Mesenchymal stem cell (in vitro differentiated cells and primary cell): Measurements from ENCODE around the gene MADD.

Experiments used
- DNase-seq: peaks from one replicate; pipeline ENCODE4 v3.0.0-alpha.2; 2013
- H2AFZ ChIP-seq: one replicate; pipeline ENCODE4 v1.6.1; 2013; ENCODE audit warnings: low read depth, mild to moderate bottlenecking, control low read depth, inconsistent platforms, low read length, moderate library complexity
- H2AK5ac ChIP-seq: 2 replicates; pipeline ENCODE4 v1.6.1; 2013; ENCODE audit warnings: low read length, moderate library complexity, mild to moderate bottlenecking, inconsistent platforms; ENCODE audit not compliant: severe bottlenecking
- H2BK120ac ChIP-seq: one replicate; pipeline ENCODE4 v1.6.1; 2013; ENCODE audit warnings: low read depth, mild to moderate bottlenecking, inconsistent platforms, low read length, moderate library complexity
- H2BK12ac ChIP-seq, 2 experiments: one replicate each; pipeline ENCODE4 v1.6.1; 2013; ENCODE audit warnings: inconsistent platforms in 2 of 2, low read length in 2 of 2, mild to moderate bottlenecking in 2 of 2, moderate library complexity in 2 of 2, control low read depth in 1 of 2
- H2BK15ac ChIP-seq: one replicate; pipeline ENCODE4 v1.6.1; 2013; ENCODE audit warnings: mild to moderate bottlenecking, low read depth, inconsistent platforms; ENCODE audit not compliant: poor library complexity, severe bottlenecking
- H2BK5ac ChIP-seq: 2 replicates; pipeline ENCODE4 v1.6.1; 2013; ENCODE audit warnings: low read depth, mild to moderate bottlenecking, low read length, control low read depth, inconsistent platforms; ENCODE audit not compliant: poor library complexity, severe bottlenecking
- H3K14ac ChIP-seq, 2 experiments: one replicate each; pipeline ENCODE4 v1.6.1; 2013; ENCODE audit warnings: inconsistent platforms in 2 of 2, low read length in 2 of 2, control low read depth in 1 of 2, mild to moderate bottlenecking in 1 of 2, moderate library complexity in 1 of 2
- H3K18ac ChIP-seq, 2 experiments: one replicate each; pipeline ENCODE4 v1.6.1; 2013; ENCODE audit warnings: inconsistent platforms in 2 of 2, low read length in 2 of 2, control low read depth in 1 of 2, low read depth in 1 of 2, mild to moderate bottlenecking in 1 of 2
- H3K23ac ChIP-seq, 2 experiments: one replicate each; pipeline ENCODE4 v1.6.1; 2013; ENCODE audit warnings: inconsistent platforms in 2 of 2, low read length in 2 of 2, mild to moderate bottlenecking in 2 of 2, moderate library complexity in 2 of 2, control low read depth in 1 of 2
- H3K27ac ChIP-seq: 2 replicates; pipeline ENCODE4 v1.5.1; 2013; ENCODE audit warnings: mild to moderate bottlenecking, moderate library complexity, low read length, control low read depth, inconsistent platforms; ENCODE audit not compliant: poor library complexity, severe bottlenecking
- H3K27me3 ChIP-seq, 2 experiments: 2 replicates each; pipeline versions ENCODE4 v1.6.1 to v1.7.0; 2013; ENCODE audit warnings: low read length in 2 of 2, mild to moderate bottlenecking in 2 of 2, moderate library complexity in 2 of 2, control low read depth in 1 of 2, inconsistent platforms in 1 of 2; ENCODE audit not compliant: control insufficient read depth in 1 of 2, insufficient read depth in 1 of 2
- H3K36me3 ChIP-seq, 2 experiments: 2 replicates each; pipeline versions ENCODE4 v1.6.1 to v1.7.0; 2013; ENCODE audit warnings: low read length in 2 of 2, control low read depth in 1 of 2, inconsistent platforms in 1 of 2, low read depth in 1 of 2, mild to moderate bottlenecking in 1 of 2; ENCODE audit not compliant: insufficient read depth in 2 of 2, control insufficient read depth in 1 of 2
- H3K4ac ChIP-seq, 2 experiments: one replicate each; pipeline ENCODE4 v1.6.1; 2013; ENCODE audit warnings: inconsistent platforms in 2 of 2, low read length in 2 of 2, mild to moderate bottlenecking in 2 of 2, moderate library complexity in 2 of 2, control low read depth in 1 of 2, low read depth in 1 of 2
- H3K4me1 ChIP-seq: 2 replicates; pipeline ENCODE4 v1.6.1; 2013; ENCODE audit warnings: low read depth, low read length, control low read depth; ENCODE audit not compliant: control insufficient read depth, insufficient read depth
- H3K4me2 ChIP-seq: 2 replicates; pipeline ENCODE4 v1.6.1; 2013; ENCODE audit warnings: low read length, mild to moderate bottlenecking, inconsistent platforms; ENCODE audit not compliant: poor library complexity, severe bottlenecking
- H3K4me3 ChIP-seq, 2 experiments: 2 replicates each; pipeline versions ENCODE4 v1.5.1 to v1.7.0; 2013; ENCODE audit warnings: low read length in 2 of 2, mild to moderate bottlenecking in 2 of 2, control low read depth in 1 of 2, low read depth in 1 of 2; ENCODE audit not compliant: insufficient read depth in 1 of 2
- H3K79me1 ChIP-seq: replicated peaks from 2 replicates; pipeline ENCODE4 v1.6.1; 2013; ENCODE audit warnings: mild to moderate bottlenecking, control low read depth, low read length, inconsistent platforms; ENCODE audit not compliant: poor library complexity, severe bottlenecking
- H3K9ac ChIP-seq: 2 replicates; pipeline ENCODE4 v1.7.0; 2013; ENCODE audit warnings: mild to moderate bottlenecking, low read length, moderate library complexity
- H3K9me3 ChIP-seq: 2 replicates; pipeline ENCODE4 v1.7.0; 2013; ENCODE audit warnings: mild to moderate bottlenecking, low read length; ENCODE audit not compliant: control insufficient read depth
- H4K8ac ChIP-seq: one replicate; pipeline ENCODE4 v1.6.1; 2013; ENCODE audit warnings: inconsistent platforms, mild to moderate bottlenecking, low read length, moderate library complexity
- H4K91ac ChIP-seq: one replicate; pipeline ENCODE4 v1.6.1; 2013; ENCODE audit warnings: mild to moderate bottlenecking, low read length, inconsistent platforms
- WGBS: methylation state at CpG from one replicate; pipeline ENCODE4 v1.1.7; 2013; ENCODE audit warnings: mixed read lengths; 5-methylcytosine and 5-hydroxymethylcytosine counted together

The MADD gene

GRCh38 chr11:47257177-47257516, 12.8 kb upstream of the MADD start:
- peak overlapping the region; percentile 9 for H2AK5ac ChIP-seq
- H3K27ac ChIP-seq = peak overlapping the region; percentile 10
- H3K14ac ChIP-seq = no peak overlapping the region
- 82% methylated on average over 1 of the region's 2 CpGs for WGBS
- peaks cover 31% of the 10 kb centered on the region for H3K4me1 ChIP-seq
- no peak for DNase-seq
- peaks cover 8% of the 10 kb centered on the region for H3K79me1 ChIP-seq
- H3K18ac ChIP-seq = peak overlapping the region; percentile 62 to 85
- no peak overlapping the region for H2BK5ac ChIP-seq
- no peak overlapping the region for H3K4me3 ChIP-seq
- H3K36me3 ChIP-seq = peaks cover 0 to 10% of the 10 kb centered on the region in 2 experiments
- H3K9me3 ChIP-seq = no peaks in the 10 kb centered on the region
- no peak overlapping the region for H3K23ac ChIP-seq
- H4K91ac ChIP-seq = peak overlapping the region; percentile 90
- H2BK12ac ChIP-seq = peak overlapping the region; percentile 66 to 98
- H2BK15ac ChIP-seq = peak overlapping the region; percentile 92
- H2BK120ac ChIP-seq = peak overlapping the region; percentile 66
- H3K9ac ChIP-seq = peak overlapping the region; percentile 78
- peak overlapping the region; percentile 66 for H4K8ac ChIP-seq
- H3K27me3 ChIP-seq = no peaks in the 10 kb centered on the region
- no peak overlapping the region for H2AFZ ChIP-seq
- peak overlapping the region; percentile 72 to 98 for H3K4ac ChIP-seq
- peak overlapping the region; percentile 69 for H3K4me2 ChIP-seq

GRCh38 chr11:47257517-47258316, 12.2 kb upstream of the MADD start, which contains the start of gene NR1H3:
NR1H3 (plus strand) TSS chr11:47257996; CDS start chr11:47259217, 1,221 bp downstream.
- Histone ChIP-seq H3K27me3 (no peaks in the 10 kb centered on the region), H3K4me3 (peak within 1 kb of the TSS; percentile 22 to 67), H3K4me2 (peak within 1 kb of the TSS; percentile 69), H2BK120ac (peak within 1 kb of the TSS; percentile 75), H2BK5ac (no peak within 1 kb of the TSS), H3K36me3 (peaks cover 0 to 10% of the 10 kb centered on the region in 2 experiments), H4K8ac (peak within 1 kb of the TSS; percentile 76), H3K79me1 (peaks cover 8% of the 10 kb centered on the region), H4K91ac (peak within 1 kb of the TSS; percentile 90), H3K18ac (peak within 1 kb of the TSS; percentile 84 to 85), H3K14ac (peak within 1 kb of the TSS; percentile 6 to 61), H2BK12ac (peak within 1 kb of the TSS; percentile 79 to 98), H3K4ac (peak within 1 kb of the TSS; percentile 94 to 98), H2AFZ (no peak within 1 kb of the TSS), H3K9me3 (no peaks in the 10 kb centered on the region), H2AK5ac (peak within 1 kb of the TSS; percentile 43), H3K23ac (no peak within 1 kb of the TSS), H3K27ac (peak within 1 kb of the TSS; percentile 10), H3K9ac (peak within 1 kb of the TSS; percentile 78), H3K4me1 (peaks cover 31% of the 10 kb centered on the region), H2BK15ac (peak within 1 kb of the TSS; percentile 92)
- peak; percentile 86 for DNase-seq
- WGBS = 6% methylated on average over 10 of the region's 15 CpGs

GRCh38 chr11:47258317-47258902, 11.5 kb upstream of the MADD start:
- Histone ChIP-seq H3K18ac (peak overlapping the region; percentile 84 to 85), H4K8ac (peak overlapping the region; percentile 76), H2BK120ac (peak overlapping the region; percentile 75), H3K23ac (no peak overlapping the region), H3K4me3 (peak overlapping the region in 1 of 2 experiments; percentile 67), H3K4ac (peak overlapping the region; percentile 84 to 94), H3K4me1 (peaks cover 31% of the 10 kb centered on the region), H3K4me2 (no peak overlapping the region), H3K36me3 (peaks cover 0 to 10% of the 10 kb centered on the region in 2 experiments), H2AK5ac (peak overlapping the region; percentile 43), H3K9ac (peak overlapping the region; percentile 78), H2BK15ac (no peak overlapping the region), H2BK5ac (no peak overlapping the region), H3K27ac (no peak overlapping the region), H3K27me3 (no peaks in the 10 kb centered on the region), H3K14ac (peak overlapping the region; percentile 6 to 61), H3K9me3 (no peaks in the 10 kb centered on the region), H2AFZ (no peak overlapping the region), H2BK12ac (peak overlapping the region; percentile 29 to 79), H3K79me1 (peaks cover 7% of the 10 kb centered on the region), H4K91ac (peak overlapping the region; percentile 83)
- DNase-seq = no peak
- WGBS = 84% methylated on average over 11 of the region's 11 CpGs
